ENCODE measurements around the gene AKIRIN2.
"Not testable (repeated sequence)": the region's sequence is repeated elsewhere in the genome, so short reads cannot be mapped to it uniquely, and the experiment has no call there.

AKIRIN2 gene

GRCh38 chr6:87722540-87723169, 20.6 kb upstream of the AKIRIN2 start:
- intact Hi-C loops (cut with DNase I): no loop called here
- no peak for DNase-seq

- intact Hi-C loops (cut with DNase I): no loop called here
These were observed 19.3 kb upstream of the AKIRIN2 start for GRCh38 chr6:87721311-87721710.

GRCh38 chr6:87718662-87719433, 16.8 kb upstream of the AKIRIN2 start:
- intact Hi-C loops (cut with DNase I): no loop called here
- peak in 1 of 42 donors; percentile 22 for DNase-seq

More at GRCh38 chr6:87721311-87721710, 19.3 kb upstream of the AKIRIN2 start:
- DNase-seq: peak in 1 of 42 donors; percentile 20

DNA sequence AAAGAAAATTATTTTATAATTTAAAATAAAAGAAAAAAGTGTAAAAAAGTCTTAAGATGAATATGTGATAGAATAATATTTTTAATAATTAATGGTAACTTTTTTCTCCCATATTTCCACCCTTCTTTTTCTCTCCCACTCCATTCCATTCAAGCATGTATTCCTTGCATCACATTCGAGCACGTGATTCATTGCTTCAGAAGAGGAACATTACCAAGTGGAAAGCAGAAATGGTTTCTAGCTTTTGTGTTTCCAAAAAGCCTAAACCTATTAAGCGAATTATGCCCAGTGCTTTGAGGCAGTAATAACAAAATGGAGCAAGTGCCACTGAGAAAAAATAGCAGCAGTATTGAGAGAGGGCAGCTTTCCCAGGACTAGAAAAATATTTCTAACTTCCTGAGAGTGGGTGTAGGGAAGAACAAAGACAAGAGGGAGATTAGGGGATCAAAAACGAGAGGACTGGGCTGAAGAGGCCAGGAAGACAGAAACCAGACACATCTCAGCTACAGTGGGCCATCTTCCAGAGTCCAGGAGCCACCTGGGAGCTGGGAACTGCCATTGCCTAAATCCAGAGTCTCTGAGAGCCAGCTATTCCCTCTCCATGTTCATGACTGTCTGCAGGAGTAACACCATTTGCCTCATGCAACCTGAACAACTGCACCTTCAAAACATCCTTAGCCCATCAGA, 15.0 kb upstream of the AKIRIN2 start:
- intact Hi-C loops (cut with DNase I): no loop called here
- DNase-seq: peak in 1 of 42 donors; percentile 45

GRCh38 chr6:87714093-87714842, 12.2 kb upstream of the AKIRIN2 start:
- intact Hi-C loops (cut with DNase I): no loop called here
- DNase-seq: no peak

DNA sequence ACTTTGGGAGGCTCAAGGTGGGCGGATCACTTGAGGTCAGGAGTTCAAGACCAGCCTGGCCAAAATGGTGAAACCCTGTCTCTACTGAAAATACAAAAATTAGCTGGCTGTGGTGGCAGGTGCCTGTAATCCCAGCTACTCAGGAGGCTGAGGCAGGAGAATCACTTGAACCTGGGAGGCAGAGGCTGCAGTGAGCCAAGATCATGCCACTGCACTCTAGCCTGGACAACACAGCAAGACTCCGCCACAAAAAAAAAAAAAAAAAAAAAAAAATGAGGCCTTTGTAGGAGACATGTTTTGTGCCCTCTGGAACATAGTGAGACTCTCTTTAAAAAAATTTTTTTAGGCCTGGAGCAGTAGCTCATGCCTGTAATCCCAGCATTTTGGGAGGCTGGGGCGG, 10.7 kb upstream of the AKIRIN2 start:
- intact Hi-C loops (cut with DNase I); DNase-seq: not testable (repeated sequence)

GRCh38 chr6:87710090-87710489, 8.1 kb upstream of the AKIRIN2 start:
- intact Hi-C loops (cut with DNase I): no loop called here

GRCh38 chr6:87708581-87709427, 6.8 kb upstream of the AKIRIN2 start:
- intact Hi-C loops (cut with DNase I); DNase-seq: not testable (repeated sequence)

More at GRCh38 chr6:87710090-87710489, 8.1 kb upstream of the AKIRIN2 start:
- DNase-seq: peak in 1 of 42 donors; percentile 8

- intact Hi-C loops (cut with DNase I): no loop called here
- DNase-seq: no peak
These were observed 4.3 kb upstream of the AKIRIN2 start for GRCh38 chr6:87706187-87706966.

GRCh38 chr6:87705070-87705691, 3.1 kb upstream of the AKIRIN2 start:
- intact Hi-C loops (cut with DNase I): no loop called here
- no peak for DNase-seq

DNA sequence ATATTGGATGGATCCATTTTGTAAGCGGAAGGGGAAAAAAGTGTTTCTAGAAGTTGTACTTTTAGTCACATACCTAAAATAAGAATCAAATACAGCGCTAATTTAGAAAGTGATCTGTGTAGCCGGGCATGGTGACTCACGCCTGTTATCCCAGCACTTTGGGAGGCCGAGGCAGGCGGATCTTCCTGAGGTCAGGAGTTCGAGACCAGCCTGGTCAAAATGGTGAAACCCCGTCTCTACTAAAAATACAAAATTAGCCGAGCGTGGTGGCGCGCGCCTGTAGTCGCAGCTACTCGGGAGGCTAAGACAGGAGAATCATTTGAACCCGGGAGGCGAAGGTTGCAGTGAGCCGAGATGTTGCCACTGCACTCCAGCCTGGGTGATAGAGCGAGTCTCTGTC, 1.0 kb upstream of the AKIRIN2 start:
- intact Hi-C loops (cut with DNase I): loop anchor here (5.0 kb wide), 1 partner anchor 116 kb away; the partner anchor contains the start of gene RARS2
- DNase-seq: peak in 1 of 42 donors; percentile 14

- no peak for DNase-seq
- intact Hi-C loops (cut with DNase I): loop anchor here (5.0 kb wide), 1 partner anchor 115 kb away; the partner anchor contains the start of gene RARS2
These were observed 534 bp upstream of the AKIRIN2 start for GRCh38 chr6:87702589-87702945.

DNA sequence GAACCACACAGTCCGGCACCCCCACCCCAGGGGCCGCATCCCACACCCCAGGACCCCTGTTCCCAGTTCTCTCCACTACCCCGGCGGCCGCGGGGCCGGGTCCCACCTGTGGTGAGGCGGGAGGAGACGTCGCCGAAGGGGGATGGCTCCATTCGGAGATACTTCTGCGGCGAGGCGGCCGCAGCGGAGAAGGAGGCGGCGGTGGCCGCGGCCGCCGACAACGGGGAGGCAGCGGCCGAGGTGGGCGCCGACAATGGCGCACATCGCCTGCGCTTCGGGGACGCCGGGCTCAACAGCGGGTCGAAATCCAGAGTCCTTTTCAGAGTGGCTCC, 723 bp downstream of the AKIRIN2 start:
- intact Hi-C loops (cut with DNase I): loop anchor here (5.0 kb wide), 1 partner anchor 114 kb away; the partner anchor contains the start of gene RARS2
- DNase-seq: peak in 16 of 42 donors; percentile 8 to 62 (median 22)

DNA sequence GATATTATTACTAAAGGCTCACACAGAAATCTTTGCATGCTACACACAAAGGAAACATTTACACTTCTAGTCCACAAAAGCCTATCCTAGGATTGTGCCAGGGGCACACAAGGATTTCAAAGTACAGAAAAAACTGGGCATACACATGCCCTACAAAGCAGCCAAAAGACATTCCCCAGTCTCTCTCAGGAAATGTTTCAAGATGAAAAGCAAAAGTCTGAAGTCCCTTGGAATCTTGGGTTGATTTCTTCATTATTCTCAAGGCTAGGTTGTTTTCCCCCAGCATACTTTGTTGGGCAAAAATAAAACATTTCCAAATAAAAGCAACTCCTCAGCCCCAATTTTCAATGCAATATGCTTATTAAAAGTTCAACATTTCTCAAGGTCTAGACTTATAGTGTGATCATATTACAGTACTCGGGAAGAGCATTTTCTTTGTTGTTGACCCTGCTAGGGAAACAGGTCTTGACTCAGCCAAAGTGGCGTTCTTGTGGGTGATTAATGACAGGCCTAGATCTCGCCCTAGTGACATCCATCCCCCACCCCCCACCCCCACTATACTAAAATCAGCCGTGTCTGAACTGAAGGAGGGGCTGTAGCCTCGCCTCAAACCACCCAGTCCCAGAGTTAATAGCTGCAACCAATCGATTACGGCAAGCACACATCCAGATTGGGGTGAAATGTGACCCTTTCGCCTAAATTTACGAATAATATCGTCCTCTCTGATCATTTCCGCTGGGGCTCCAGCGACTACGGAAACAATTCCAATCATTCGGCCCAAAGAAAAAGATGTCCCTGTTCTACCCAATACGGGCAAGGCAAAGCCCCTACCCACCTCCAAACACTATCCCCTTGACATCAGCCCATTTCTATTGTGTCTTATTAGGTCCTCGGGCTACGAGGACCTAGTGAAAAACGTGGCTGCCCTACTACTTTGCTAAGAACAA, 1.4 kb downstream of the AKIRIN2 start:
- DNase-seq: peak in 16 of 42 donors; percentile 9 to 60 (median 26)

GRCh38 chr6:87699576-87699975, 2.5 kb downstream of the AKIRIN2 start:
- DNase-seq: no peak
- intact Hi-C loops (cut with DNase I): no loop called here

More for the DNA sequence above, 1.4 kb downstream of the AKIRIN2 start:
- intact Hi-C loops (cut with DNase I): loop anchor here (5.0 kb wide), 1 partner anchor 113 kb away; the partner anchor contains the start of gene RARS2

GRCh38 chr6:87698547-87699006, 3.5 kb downstream of the AKIRIN2 start:
- intact Hi-C loops (cut with DNase I): no loop called here
- DNase-seq: no peak
